NCI-H2029 (cell line): ENCODE measurements around the gene WDSUB1.

Experiments used
- DNase-seq: peaks from one replicate; lab custom pipeline; 2025; lab: John Stamatoyannopoulos, UW

WDSUB1 gene

DNA sequence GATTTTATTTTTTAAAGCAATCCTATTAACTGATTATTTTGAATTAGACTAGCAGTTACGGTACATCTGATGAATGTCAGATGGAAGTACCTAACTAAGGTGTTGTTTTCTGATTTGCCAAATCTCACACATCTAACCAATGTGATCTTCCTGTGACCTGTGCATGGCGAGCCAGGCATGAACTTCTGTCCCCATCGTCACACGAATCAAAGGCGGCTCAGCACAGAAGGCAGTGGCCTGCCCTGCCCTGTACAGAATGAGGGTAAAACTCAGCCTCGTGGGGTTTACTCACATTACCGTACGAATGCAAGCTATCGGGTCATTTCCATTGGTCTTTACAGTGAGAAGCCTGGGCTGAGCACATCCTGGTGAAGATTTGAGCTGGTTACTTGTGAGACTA, 87.3 kb downstream of the WDSUB1 start:
- DNase-seq, result no peak

DNA sequence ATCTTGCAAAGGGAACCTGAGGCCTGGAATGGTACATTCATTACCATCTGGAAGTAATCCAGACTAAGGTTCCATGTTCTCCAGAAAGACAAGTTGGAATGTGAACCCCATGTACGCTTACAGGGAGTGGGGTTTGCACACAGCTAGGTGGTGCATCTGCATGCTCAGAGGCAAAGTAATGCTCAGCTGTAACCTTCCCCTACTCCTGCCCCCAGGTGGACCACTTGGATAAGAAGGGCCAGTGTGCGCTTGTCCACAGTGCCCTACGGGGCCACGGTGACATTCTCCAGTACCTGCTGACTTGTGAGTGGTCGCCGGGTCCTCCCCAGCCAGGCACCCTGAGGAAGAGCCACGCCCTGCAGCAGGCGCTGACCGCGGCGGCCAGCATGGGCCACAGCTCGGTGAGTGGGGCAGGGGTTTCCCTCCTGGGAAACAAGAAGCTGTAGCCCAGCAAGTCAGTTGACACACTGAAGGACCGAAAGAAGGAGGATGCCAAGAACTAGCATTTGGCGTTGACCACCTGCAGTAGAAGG, 90.0 kb downstream of the WDSUB1 start:
- DNase-seq, result no peak

DNA sequence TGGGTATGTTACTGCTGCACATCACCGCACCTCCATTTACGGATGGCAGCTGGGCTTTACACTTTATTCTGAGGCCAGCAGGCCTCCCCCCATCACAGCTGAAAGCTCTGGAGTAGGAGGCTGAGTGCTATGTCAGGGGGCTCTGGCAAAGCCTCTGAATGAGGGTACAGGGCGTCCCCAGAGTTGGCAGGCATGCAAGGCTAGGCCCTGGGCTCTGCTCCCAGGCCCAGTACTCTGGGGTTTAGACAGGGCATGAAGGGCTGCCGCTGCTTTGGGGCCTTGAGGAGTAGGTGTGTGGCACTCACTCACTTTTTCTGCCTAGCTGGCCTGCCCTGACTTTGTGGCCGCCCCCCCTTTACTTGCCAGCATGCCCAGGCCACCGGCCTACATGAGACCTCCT, 90.8 kb downstream of the WDSUB1 start:
- DNase-seq, result no peak

DNA sequence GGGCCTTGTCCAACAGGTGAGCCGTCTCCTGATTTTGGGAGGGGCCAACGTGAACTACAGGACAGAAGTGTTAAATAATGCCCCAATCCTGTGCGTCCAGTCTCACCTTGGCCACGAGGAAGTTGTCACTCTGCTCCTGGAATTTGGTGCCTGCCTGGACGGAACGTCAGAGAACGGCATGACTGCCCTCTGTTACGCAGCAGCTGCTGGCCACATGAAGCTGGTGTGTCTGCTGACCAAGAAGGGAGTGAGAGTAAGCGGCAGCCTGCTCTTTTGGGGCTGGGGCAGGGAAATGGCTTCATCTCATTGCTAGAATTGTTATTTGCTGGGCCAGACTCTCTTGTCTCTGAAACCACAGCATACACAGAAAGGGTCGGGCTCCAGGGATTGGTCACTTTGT, 92.3 kb downstream of the WDSUB1 start:
- DNase-seq, result no peak

DNA sequence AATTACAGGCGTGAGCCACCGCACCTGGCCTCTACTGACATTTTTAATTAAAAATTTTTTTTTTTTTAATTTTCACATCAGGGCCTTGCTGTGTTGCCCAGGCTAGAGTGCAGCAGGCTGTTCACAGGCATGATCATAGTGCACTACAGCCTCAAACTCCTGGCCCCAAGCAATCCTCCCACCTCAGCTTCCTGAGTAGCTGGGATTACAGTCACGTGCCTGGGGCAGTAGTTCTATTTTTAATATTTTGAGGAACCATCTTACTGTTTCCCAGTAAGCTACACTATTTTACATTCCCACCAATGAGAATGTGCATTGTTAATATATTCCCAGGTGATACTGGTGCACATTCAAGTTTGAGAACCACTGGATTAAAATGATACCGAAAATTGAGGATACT, 92.7 kb downstream of the WDSUB1 start:
- no peak for DNase-seq

DNA sequence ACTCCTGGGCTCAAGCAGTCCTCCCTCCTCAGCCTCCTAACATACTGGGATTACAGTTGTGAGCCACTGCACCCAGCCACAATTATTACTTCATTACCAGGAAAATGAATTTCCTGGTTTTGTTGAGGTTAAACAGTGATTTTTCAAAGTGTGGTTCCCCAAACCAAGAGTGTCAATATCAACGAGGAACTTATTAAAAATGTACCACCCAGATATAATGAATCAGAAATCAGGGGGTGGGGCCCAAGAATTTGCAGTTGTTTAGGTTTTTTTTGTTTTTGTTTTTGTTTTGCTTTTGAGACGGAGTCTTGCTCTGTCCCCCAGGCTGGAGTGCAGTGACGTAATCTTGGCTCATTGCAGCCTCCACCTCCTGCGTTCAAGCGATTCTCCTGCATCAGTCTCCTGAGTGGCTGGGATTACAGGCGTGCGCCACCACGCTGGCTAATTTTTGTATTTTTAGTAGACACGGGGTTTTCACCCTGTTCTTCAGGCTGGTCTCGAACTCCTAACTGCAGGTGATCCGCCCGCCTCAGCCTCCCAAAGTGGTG, 94.1 kb downstream of the WDSUB1 start:
- no peak for DNase-seq

DNA sequence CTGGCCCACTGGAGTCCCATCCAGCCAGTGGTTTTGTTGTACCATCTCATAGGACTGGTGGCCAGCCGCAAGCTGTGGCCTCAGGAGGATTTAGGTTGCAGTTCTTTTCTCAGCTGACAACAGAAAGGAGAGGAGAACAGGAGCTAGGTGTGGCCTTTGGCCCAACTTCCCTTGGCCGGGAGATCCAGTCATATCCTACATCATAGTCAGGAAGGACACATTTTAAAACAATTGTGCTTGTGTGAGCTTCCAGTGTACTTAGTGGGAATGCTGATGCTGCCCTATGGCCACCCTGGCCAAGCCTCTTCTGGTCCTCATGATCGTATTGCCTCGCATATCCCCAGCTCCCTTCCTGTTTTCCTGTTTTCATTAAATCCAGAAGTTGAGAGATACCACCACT, 98.1 kb downstream of the WDSUB1 start:
- DNase-seq, result no peak

DNA sequence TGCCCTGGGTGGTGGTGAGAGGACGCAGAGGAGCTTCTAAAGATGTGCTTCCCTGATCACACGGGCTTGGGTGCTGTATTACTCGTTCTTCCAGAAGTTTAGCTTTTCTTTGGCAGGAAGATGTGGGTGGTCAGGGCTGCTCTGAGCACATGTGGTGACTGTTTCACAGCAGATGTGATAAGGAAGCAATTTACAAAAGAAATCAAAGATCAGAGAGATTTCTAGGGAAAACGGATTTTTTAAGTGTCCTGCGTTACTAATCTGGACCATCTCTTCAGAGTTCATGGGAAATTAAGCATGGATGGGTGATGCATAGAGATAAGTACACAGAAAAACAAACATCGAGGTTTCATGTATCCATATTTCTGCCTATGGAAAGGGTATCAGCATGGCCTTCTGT, 99.4 kb downstream of the WDSUB1 start:
- no peak for DNase-seq

DNA sequence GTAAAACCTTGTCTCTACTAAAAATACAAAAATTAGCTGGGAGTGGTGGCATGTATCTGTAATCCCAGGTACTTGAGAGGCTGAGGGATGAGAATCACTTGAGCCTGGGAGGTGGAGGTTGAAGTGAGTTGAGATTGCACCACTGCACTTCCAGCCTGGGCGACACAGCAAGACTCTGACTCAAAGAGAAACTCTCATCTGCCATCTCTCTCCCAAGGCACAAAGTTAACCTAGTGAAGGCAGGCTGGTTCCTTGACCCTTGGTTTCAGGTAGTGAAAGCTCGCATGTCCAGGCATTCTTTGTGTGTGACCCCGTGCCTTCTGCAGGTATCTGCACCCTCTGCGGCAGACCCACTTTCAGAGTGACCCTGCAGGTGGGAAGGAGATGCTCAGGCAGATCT, 100.0 kb downstream of the WDSUB1 start:
- DNase-seq, result no peak
